ENCODE measurements around the gene SCRN1. TPM values are rescaled to one million over a fixed set of nuclear protein-coding genes. Genes with fewer than 3 reads are reported as not detected.

SCRN1 gene
- total and polyA plus RNA-seq, 3 experiments from 2014 or later = 3.5 to 13.9 (median 4.3) TPM

- H3K9me3 Mint-ChIP-seq = peaks cover 12 to 20% (median 17%) of the 10 kb centered on the region in 5 donors
- H3K27ac Mint-ChIP-seq = no peak overlapping the region
- no peak for DNase-seq
- POLR2A ChIA-PET = no interaction called here
- Histone ChIP-seq H3K36me3 (ENCODE audit: insufficient read depth, low read length) (no peaks in the 10 kb centered on the region), H3K9me3 (ENCODE audit: low read length) (no peaks in the 10 kb centered on the region), H3K4me3 (ENCODE audit: low read length) (no peak overlapping the region), H3K4me1 (ENCODE audit: insufficient read depth, low read length) (no peaks in the 10 kb centered on the region), H3K27ac (ENCODE audit: low read depth, low read length) (no peak overlapping the region), H3K27me3 (ENCODE audit: insufficient read depth, low read length, poor library complexity, severe bottlenecking) (peaks cover 2% of the 10 kb centered on the region)
- no peak overlapping the region for H3K4me3 Mint-ChIP-seq
- H3K4me1 Mint-ChIP-seq = no peaks in the 10 kb centered on the region
- CTCF ChIA-PET = no interaction called here
- H3K36me3 Mint-ChIP-seq = peaks cover 0 to 16% (median 0%) of the 10 kb centered on the region in 3 donors
- H3K27me3 Mint-ChIP-seq = peaks cover 26 to 63% of the 10 kb centered on the region in 2 donors
Measured at GRCh38 chr7:29998489-29998888, 8.9 kb upstream of the SCRN1 start.

GRCh38 chr7:29996321-29996720, 6.7 kb upstream of the SCRN1 start:
- Histone ChIP-seq H3K4me1 (ENCODE audit: insufficient read depth, low read length) (no peaks in the 10 kb centered on the region), H3K9me3 (ENCODE audit: low read length) (no peaks in the 10 kb centered on the region), H3K27ac (ENCODE audit: low read depth, low read length) (no peak overlapping the region), H3K36me3 (ENCODE audit: insufficient read depth, low read length) (no peaks in the 10 kb centered on the region), H3K4me3 (ENCODE audit: low read length) (no peak overlapping the region), H3K27me3 (ENCODE audit: insufficient read depth, low read length, poor library complexity, severe bottlenecking) (peaks cover 6% of the 10 kb centered on the region)
- Mint-ChIP-seq H3K9me3 (peaks cover 19 to 37% (median 30%) of the 10 kb centered on the region in 5 donors), H3K27me3 (peaks cover 45 to 74% of the 10 kb centered on the region in 2 donors), H3K27ac (no peak overlapping the region), H3K4me1 (no peaks in the 10 kb centered on the region), H3K4me3 (no peak overlapping the region), H3K36me3 (peaks cover 0 to 21% (median 0%) of the 10 kb centered on the region in 3 donors)
- ChIA-PET CTCF (no interaction called here), POLR2A (no interaction called here)
- no peak for DNase-seq

- Histone ChIP-seq H3K4me3 (ENCODE audit: low read length) (no peak overlapping the region), H3K9me3 (ENCODE audit: low read length) (no peaks in the 10 kb centered on the region), H3K27me3 (ENCODE audit: insufficient read depth, low read length, poor library complexity, severe bottlenecking) (peaks cover 12% of the 10 kb centered on the region), H3K4me1 (ENCODE audit: insufficient read depth, low read length) (no peaks in the 10 kb centered on the region), H3K27ac (ENCODE audit: low read depth, low read length) (no peak overlapping the region), H3K36me3 (ENCODE audit: insufficient read depth, low read length) (no peaks in the 10 kb centered on the region)
- Mint-ChIP-seq H3K9me3 (peaks cover 19 to 38% (median 30%) of the 10 kb centered on the region in 5 donors), H3K27ac (no peak overlapping the region), H3K36me3 (peaks cover 0 to 21% (median 0%) of the 10 kb centered on the region in 3 donors), H3K27me3 (peaks cover 44 to 74% of the 10 kb centered on the region in 2 donors), H3K4me1 (no peaks in the 10 kb centered on the region), H3K4me3 (no peak overlapping the region)
- no peak for DNase-seq
- ChIA-PET POLR2A (no interaction called here), CTCF (no interaction called here)
Measured at GRCh38 chr7:29995652-29996051, 6.1 kb upstream of the SCRN1 start.

GRCh38 chr7:29993140-29993539, 3.5 kb upstream of the SCRN1 start:
- Histone ChIP-seq H3K36me3 (ENCODE audit: insufficient read depth, low read length) (no peaks in the 10 kb centered on the region), H3K4me3 (ENCODE audit: low read length) (no peak overlapping the region), H3K27ac (ENCODE audit: low read depth, low read length) (no peak overlapping the region), H3K4me1 (ENCODE audit: insufficient read depth, low read length) (no peaks in the 10 kb centered on the region), H3K9me3 (ENCODE audit: low read length) (no peaks in the 10 kb centered on the region), H3K27me3 (ENCODE audit: insufficient read depth, low read length, poor library complexity, severe bottlenecking) (peaks cover 19% of the 10 kb centered on the region)
- peaks cover 0 to 19% (median 0%) of the 10 kb centered on the region in 3 donors for H3K36me3 Mint-ChIP-seq
- H3K9me3 Mint-ChIP-seq = peaks cover 19 to 39% (median 30%) of the 10 kb centered on the region in 5 donors
- DNase-seq = no peak
- no peak overlapping the region for H3K4me3 Mint-ChIP-seq
- ChIA-PET CTCF (interaction anchor here (0.8 kb wide), 1 partner anchor 16 kb away, joined by 4 read pairs; no protein-coding TSS in a partner anchor), POLR2A (no interaction called here)
- H3K27ac Mint-ChIP-seq = no peak overlapping the region
- peaks cover 45 to 68% of the 10 kb centered on the region in 2 donors for H3K27me3 Mint-ChIP-seq
- H3K4me1 Mint-ChIP-seq = peaks cover 5 to 11% (median 10%) of the 10 kb centered on the region in 3 donors

- no peak for DNase-seq
- ChIA-PET POLR2A (no interaction called here), CTCF (no interaction called here)
- Histone ChIP-seq H3K4me1 (ENCODE audit: insufficient read depth, low read length) (no peaks in the 10 kb centered on the region), H3K9me3 (ENCODE audit: low read length) (no peaks in the 10 kb centered on the region), H3K27me3 (ENCODE audit: insufficient read depth, low read length, poor library complexity, severe bottlenecking) (peaks cover 27% of the 10 kb centered on the region), H3K4me3 (ENCODE audit: low read length) (no peak overlapping the region), H3K36me3 (ENCODE audit: insufficient read depth, low read length) (no peaks in the 10 kb centered on the region), H3K27ac (ENCODE audit: low read depth, low read length) (no peak overlapping the region)
- Mint-ChIP-seq H3K27me3 (peaks cover 47 to 66% of the 10 kb centered on the region in 2 donors), H3K36me3 (peaks cover 0 to 12% (median 0%) of the 10 kb centered on the region in 3 donors), H3K27ac (peak overlapping the region in 1 of 8 donors; percentile 29), H3K4me3 (peak overlapping the region in 1 of 7 donors; percentile 83), H3K9me3 (peaks cover 16 to 34% (median 24%) of the 10 kb centered on the region in 5 donors), H3K4me1 (peaks cover 8 to 20% (median 11%) of the 10 kb centered on the region in 3 donors)
Measured at GRCh38 chr7:29991937-29992336, 2.3 kb upstream of the SCRN1 start.

GRCh38 chr7:29990931-29991330, 1.3 kb upstream of the SCRN1 start:
- H3K4me1 Mint-ChIP-seq = peaks cover 8 to 21% (median 11%) of the 10 kb centered on the region in 3 donors
- H3K4me3 ChIP-seq (ENCODE audit: low read length) = no peak overlapping the region
- no peaks in the 10 kb centered on the region for H3K36me3 ChIP-seq (ENCODE audit: insufficient read depth, low read length)
- ChIA-PET CTCF (no interaction called here), POLR2A (no interaction called here)
- H3K9me3 Mint-ChIP-seq = peaks cover 7 to 27% (median 17%) of the 10 kb centered on the region in 5 donors
- peak overlapping the region in 6 of 7 donors; percentile 32 to 83 (median 46) for H3K4me3 Mint-ChIP-seq
- DNase-seq = no peak
- H3K9me3 ChIP-seq (ENCODE audit: low read length) = no peaks in the 10 kb centered on the region
- H3K27me3 ChIP-seq (ENCODE audit: insufficient read depth, low read length, poor library complexity, severe bottlenecking) = peaks cover 27% of the 10 kb centered on the region
- no peaks in the 10 kb centered on the region for H3K4me1 ChIP-seq (ENCODE audit: insufficient read depth, low read length)
- no peak overlapping the region for H3K27ac ChIP-seq (ENCODE audit: low read depth, low read length)
- H3K27me3 Mint-ChIP-seq = peaks cover 46 to 61% of the 10 kb centered on the region in 2 donors
- peak overlapping the region in 3 of 8 donors; percentile 41 to 86 (median 53) for H3K27ac Mint-ChIP-seq
- H3K36me3 Mint-ChIP-seq = peaks cover 0 to 5% (median 0%) of the 10 kb centered on the region in 3 donors

GRCh38 chr7:29988424-29989256, 961 bp downstream of the SCRN1 start:
- peaks cover 0 to 5% (median 0%) of the 10 kb centered on the region in 3 donors for H3K36me3 Mint-ChIP-seq
- peak overlapping the region; percentile 62 to 97 (median 84) for H3K27ac Mint-ChIP-seq
- H3K27me3 Mint-ChIP-seq = peaks cover 47 to 57% of the 10 kb centered on the region in 2 donors
- Histone ChIP-seq H3K4me1 (ENCODE audit: insufficient read depth, low read length) (no peaks in the 10 kb centered on the region), H3K9me3 (ENCODE audit: low read length) (no peaks in the 10 kb centered on the region), H3K27me3 (ENCODE audit: insufficient read depth, low read length, poor library complexity, severe bottlenecking) (peaks cover 27% of the 10 kb centered on the region), H3K36me3 (ENCODE audit: insufficient read depth, low read length) (no peaks in the 10 kb centered on the region), H3K4me3 (ENCODE audit: low read length) (peak overlapping the region; percentile 49), H3K27ac (ENCODE audit: low read depth, low read length) (no peak overlapping the region)
- ChIA-PET POLR2A (interaction anchor here (1.0 kb wide), 1 partner anchor 41 kb away, joined by 4 read pairs; no protein-coding TSS in a partner anchor), CTCF (no interaction called here)
- peak in 4 of 5 donors; percentile 7 to 43 (median 34) for DNase-seq
- H3K4me1 Mint-ChIP-seq = peaks cover 8 to 21% (median 11%) of the 10 kb centered on the region in 3 donors
- H3K9me3 Mint-ChIP-seq = peaks cover 4 to 23% (median 14%) of the 10 kb centered on the region in 5 donors
- H3K4me3 Mint-ChIP-seq = peak overlapping the region; percentile 74 to 95 (median 92)

GRCh38 chr7:29987811-29988317, 1.7 kb downstream of the SCRN1 start:
- H3K36me3 Mint-ChIP-seq = peaks cover 0 to 4% (median 0%) of the 10 kb centered on the region in 3 donors
- H3K9me3 Mint-ChIP-seq = peaks cover 3 to 16% (median 8%) of the 10 kb centered on the region in 5 donors
- Histone ChIP-seq H3K9me3 (ENCODE audit: low read length) (no peaks in the 10 kb centered on the region), H3K4me3 (ENCODE audit: low read length) (no peak overlapping the region), H3K36me3 (ENCODE audit: insufficient read depth, low read length) (no peaks in the 10 kb centered on the region), H3K4me1 (ENCODE audit: insufficient read depth, low read length) (no peaks in the 10 kb centered on the region), H3K27ac (ENCODE audit: low read depth, low read length) (no peak overlapping the region), H3K27me3 (ENCODE audit: insufficient read depth, low read length, poor library complexity, severe bottlenecking) (peaks cover 27% of the 10 kb centered on the region)
- DNase-seq = no peak
- peaks cover 42 to 61% of the 10 kb centered on the region in 2 donors for H3K27me3 Mint-ChIP-seq
- peaks cover 8 to 21% (median 11%) of the 10 kb centered on the region in 3 donors for H3K4me1 Mint-ChIP-seq
- peak overlapping the region; percentile 74 to 95 (median 92) for H3K4me3 Mint-ChIP-seq
- peak overlapping the region in 6 of 8 donors; percentile 62 to 97 (median 86) for H3K27ac Mint-ChIP-seq
- ChIA-PET CTCF (no interaction called here), POLR2A (interaction anchor here (1.0 kb wide), 1 partner anchor 41 kb away, joined by 4 read pairs; no protein-coding TSS in a partner anchor)
